ENCODE measurements around the gene KNDC1. TPM values are rescaled to one million over a fixed set of nuclear protein-coding genes. Genes with fewer than 3 reads are reported as not detected.

The KNDC1 gene
- total RNA-seq, 1 experiment from 2014 or later: 1.7 TPM

GRCh38 chr10:133166504-133166827 is 6.4 kb downstream of the KNDC1 start:
- H2AFZ ChIP-seq: no peak overlapping the region
- H3K4me3 ChIP-seq: no peak overlapping the region
- no peak overlapping the region for H3K4me2 ChIP-seq
- intact Hi-C loops (cut with micrococcal nuclease; ENCODE audit: unreplicated experiment): no loop called here
- peaks cover 22% of the 10 kb centered on the region for H3K27me3 ChIP-seq (ENCODE audit: insufficient read depth, low read depth)
- H3K4me1 ChIP-seq (replicated peaks; ENCODE audit: insufficient read depth): no peaks in the 10 kb centered on the region
- H4K20me1 ChIP-seq (ENCODE audit: insufficient read depth): no peaks in the 10 kb centered on the region
- H3F3A ChIP-seq (ENCODE audit: insufficient read depth, low read depth): no peaks in the 10 kb centered on the region
- H3K36me3 ChIP-seq (ENCODE audit: low read depth): no peaks in the 10 kb centered on the region
- DNase-seq: no peak
- TF ChIP-seq EZH2 (IDR thresholded peaks at IDR 0.05; ENCODE audit: low read depth): no peak
- TF ChIP-seq, protein P1, sequence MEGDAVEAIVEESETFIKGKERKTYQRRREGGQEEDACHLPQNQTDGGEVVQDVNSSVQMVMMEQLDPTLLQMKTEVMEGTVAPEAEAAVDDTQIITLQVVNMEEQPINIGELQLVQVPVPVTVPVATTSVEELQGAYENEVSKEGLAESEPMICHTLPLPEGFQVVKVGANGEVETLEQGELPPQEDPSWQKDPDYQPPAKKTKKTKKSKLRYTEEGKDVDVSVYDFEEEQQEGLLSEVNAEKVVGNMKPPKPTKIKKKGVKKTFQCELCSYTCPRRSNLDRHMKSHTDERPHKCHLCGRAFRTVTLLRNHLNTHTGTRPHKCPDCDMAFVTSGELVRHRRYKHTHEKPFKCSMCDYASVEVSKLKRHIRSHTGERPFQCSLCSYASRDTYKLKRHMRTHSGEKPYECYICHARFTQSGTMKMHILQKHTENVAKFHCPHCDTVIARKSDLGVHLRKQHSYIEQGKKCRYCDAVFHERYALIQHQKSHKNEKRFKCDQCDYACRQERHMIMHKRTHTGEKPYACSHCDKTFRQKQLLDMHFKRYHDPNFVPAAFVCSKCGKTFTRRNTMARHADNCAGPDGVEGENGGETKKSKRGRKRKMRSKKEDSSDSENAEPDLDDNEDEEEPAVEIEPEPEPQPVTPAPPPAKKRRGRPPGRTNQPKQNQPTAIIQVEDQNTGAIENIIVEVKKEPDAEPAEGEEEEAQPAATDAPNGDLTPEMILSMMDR (conservative IDR thresholded peaks at IDR 0.05): no peak
- H3K79me2 ChIP-seq (ENCODE audit: low read depth): no peaks in the 10 kb centered on the region
- H3K9me3 ChIP-seq (ENCODE audit: insufficient read depth, low read depth): no peaks in the 10 kb centered on the region
- ChIA-PET POLR2A (ENCODE audit: unreplicated experiment) (no interaction called here), CTCF (no interaction called here)
- H3K27ac ChIP-seq: no peak overlapping the region
- H3K9me2 ChIP-seq (ENCODE audit: insufficient read depth): no peaks in the 10 kb centered on the region
- BruUV-seq (replicated peaks): no TSS peak

DNA sequence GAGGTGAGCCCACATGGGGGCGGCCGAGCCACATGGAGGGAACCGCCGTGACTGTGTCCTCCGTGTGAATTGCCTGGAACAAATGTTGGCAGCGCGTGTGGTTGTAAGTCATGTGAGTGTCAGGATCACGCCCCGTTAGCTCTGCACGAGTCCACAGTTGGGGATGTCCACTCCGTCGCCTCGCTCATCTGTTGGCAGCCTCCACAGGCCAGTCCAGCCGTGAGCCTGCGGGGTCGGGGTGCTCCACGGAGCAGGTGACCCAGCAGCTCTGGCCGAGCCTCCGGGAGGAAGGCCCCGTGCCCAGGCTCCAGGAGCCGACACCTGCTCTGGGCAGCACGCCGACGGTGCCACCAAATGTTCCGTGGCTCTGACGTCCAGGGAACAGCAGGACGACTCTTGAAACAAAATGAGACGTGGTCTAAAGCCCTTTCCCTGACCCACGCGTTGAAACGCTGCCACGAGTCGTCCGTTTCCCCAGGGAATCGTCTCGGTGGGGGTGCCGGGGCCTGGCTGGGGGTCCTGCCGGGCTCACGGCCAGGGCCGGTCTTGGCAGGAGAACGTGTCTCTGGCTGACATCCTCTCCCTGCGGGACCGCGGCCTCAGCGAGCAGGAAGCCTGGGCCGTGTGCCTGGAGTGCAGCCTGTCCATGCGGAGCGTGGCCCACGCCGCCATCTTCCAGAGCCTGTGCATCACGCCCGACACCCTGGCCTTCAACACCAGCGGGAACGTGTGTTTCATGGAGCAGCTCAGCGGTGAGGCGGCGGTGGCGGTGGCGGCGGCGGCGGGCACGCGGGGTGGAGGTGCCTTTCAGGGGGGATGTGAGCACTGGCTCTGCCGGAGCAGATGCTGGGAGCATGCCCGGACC is 7.0 kb downstream of the KNDC1 start:
- POLR2A ChIA-PET (ENCODE audit: unreplicated experiment): no interaction called here
- H3K4me1 ChIP-seq (replicated peaks; ENCODE audit: insufficient read depth): no peaks in the 10 kb centered on the region
- peaks cover 28% of the 10 kb centered on the region for H3K27me3 ChIP-seq (ENCODE audit: insufficient read depth, low read depth)
- no peak overlapping the region for H3K27ac ChIP-seq
- H2AFZ ChIP-seq: no peak overlapping the region
- no peaks in the 10 kb centered on the region for H3K79me2 ChIP-seq (ENCODE audit: low read depth)
- DNase-seq: no peak
- intact Hi-C loops (cut with micrococcal nuclease; ENCODE audit: unreplicated experiment): no loop called here
- no peak overlapping the region for H3K4me2 ChIP-seq
- TF ChIP-seq, protein P1 (conservative IDR thresholded peaks at IDR 0.05): no peak
- no peak for TF ChIP-seq EZH2 (IDR thresholded peaks at IDR 0.05; ENCODE audit: low read depth)
- H3K36me3 ChIP-seq (ENCODE audit: low read depth): no peaks in the 10 kb centered on the region
- no peaks in the 10 kb centered on the region for H3K9me2 ChIP-seq (ENCODE audit: insufficient read depth)
- CTCF ChIA-PET: no interaction called here
- H4K20me1 ChIP-seq (ENCODE audit: insufficient read depth): no peaks in the 10 kb centered on the region
- H3K4me3 ChIP-seq: no peak overlapping the region
- H3K9me3 ChIP-seq (ENCODE audit: insufficient read depth, low read depth): no peaks in the 10 kb centered on the region
- no peaks in the 10 kb centered on the region for H3F3A ChIP-seq (ENCODE audit: insufficient read depth, low read depth)
- BruUV-seq (replicated peaks): no TSS peak

GRCh38 chr10:133167693-133168616 is 7.9 kb downstream of the KNDC1 start:
- no peak for DNase-seq
- Histone ChIP-seq H4K20me1 (ENCODE audit: insufficient read depth) (no peaks in the 10 kb centered on the region), H3K9me3 (ENCODE audit: insufficient read depth, low read depth) (no peaks in the 10 kb centered on the region), H3K79me2 (ENCODE audit: low read depth) (no peaks in the 10 kb centered on the region), H3K36me3 (ENCODE audit: low read depth) (no peaks in the 10 kb centered on the region), H3K4me2 (no peak overlapping the region), H3K4me3 (no peak overlapping the region), H3K9me2 (ENCODE audit: insufficient read depth) (no peaks in the 10 kb centered on the region), H3K27ac (no peak overlapping the region), H2AFZ (no peak overlapping the region), H3K27me3 (ENCODE audit: insufficient read depth, low read depth) (peaks cover 37% of the 10 kb centered on the region), H3K4me1 (replicated peaks; ENCODE audit: insufficient read depth) (no peaks in the 10 kb centered on the region), H3F3A (ENCODE audit: insufficient read depth, low read depth) (no peaks in the 10 kb centered on the region)
- POLR2A ChIA-PET (ENCODE audit: unreplicated experiment): no interaction called here
- no TSS peak for BruUV-seq (replicated peaks)
- intact Hi-C loops (cut with micrococcal nuclease; ENCODE audit: unreplicated experiment): no loop called here
- CTCF ChIA-PET: no interaction called here
- TF ChIP-seq EZH2 (IDR thresholded peaks at IDR 0.05; ENCODE audit: low read depth): no peak
- TF ChIP-seq, protein P1 (conservative IDR thresholded peaks at IDR 0.05): no peak
